OCI-LY7 (cell line): ENCODE data around the gene ADD3. TPM values are rescaled to one million over a fixed set of nuclear protein-coding genes. Genes with fewer than 3 reads are reported as not detected.

Experiments used
- BruUV-seq: library from RNA; stranded (reverse); fragments of 400-500 nt; replicated peaks from 2 replicates; lab custom pipeline; 2021; lab: Mats Ljungman, UMichigan
- CTCF ChIA-PET: fragments of 300-600 bp; sonication (Branson Sonifier 250); formaldehyde crosslinking; loops from one replicate; lab custom pipeline; 2022; ENCODE audit warnings: antibody characterized with exemption; ENCODE audit not compliant: unreplicated experiment; lab: Charles Lee
- POLR2A ChIA-PET: fragments of 300-600 bp; sonication (Branson Sonifier 250); formaldehyde crosslinking; loops from one replicate; lab custom pipeline; 2022; ENCODE audit warnings: antibody characterized with exemption; lab: Charles Lee
- DNase-seq: peaks from one replicate; pipeline ENCODE4 v3.0.0-alpha.2; 2015; ENCODE audit warnings: low spot score
- H2AFZ ChIP-seq: fragments of 200-600 bp; sonication (generic), shearing (Covaris generic); 2 replicates; pipeline ENCODE4 v1.6.1; 2014; ENCODE audit warnings: mild to moderate bottlenecking, antibody characterized with exemption, low read length, moderate library complexity
- H3K27ac ChIP-seq: fragments of 200-600 bp; sonication (generic); 2 replicates; pipeline ENCODE4 v1.5.1; 2014; ENCODE audit warnings: mixed run types, low read depth, mild to moderate bottlenecking, moderate library complexity, low read length, inconsistent platforms; ENCODE audit not compliant: poor library complexity, severe bottlenecking
- H3K36me3 ChIP-seq: fragments of 200-600 bp; sonication (generic); 2 replicates; pipeline ENCODE4 v1.6.1; 2014; ENCODE audit warnings: mild to moderate bottlenecking, antibody characterized with exemption, low read length, moderate library complexity, mixed read lengths; ENCODE audit not compliant: insufficient read depth
- H3K4me1 ChIP-seq: fragments of 200-600 bp; sonication (generic); 2 replicates; pipeline ENCODE4 v1.5.1; 2014; ENCODE audit warnings: mild to moderate bottlenecking, low read length; ENCODE audit not compliant: insufficient read depth, poor library complexity, severe bottlenecking
- H3K4me2 ChIP-seq: fragments of 200-600 bp; sonication (generic); 2 replicates; pipeline ENCODE4 v1.6.1; 2014; ENCODE audit warnings: mild to moderate bottlenecking, low read length
- H3K4me3 ChIP-seq: fragments of 200-600 bp; sonication (generic); 2 replicates; pipeline ENCODE4 v1.5.1; 2014; ENCODE audit warnings: mild to moderate bottlenecking, low read depth, low read length; ENCODE audit not compliant: poor library complexity, severe bottlenecking
- H3K79me2 ChIP-seq: fragments of 200-600 bp; sonication (generic); 2 replicates; pipeline ENCODE4 v1.6.1; 2016; ENCODE audit warnings: low read depth, mild to moderate bottlenecking, low read length, moderate library complexity, mixed read lengths; ENCODE audit not compliant: insufficient read depth
- H3K9me2 ChIP-seq: fragments of 200-600 bp; sonication (generic); 2 replicates; pipeline ENCODE4 v1.6.1; 2016; ENCODE audit warnings: mild to moderate bottlenecking, low read length, mixed read lengths; ENCODE audit not compliant: insufficient read depth
- H3K9me3 ChIP-seq: fragments of 200-600 bp; sonication (generic); 2 replicates; pipeline ENCODE4 v1.6.1; 2014; ENCODE audit warnings: mild to moderate bottlenecking, mixed run types, low read length, mixed read lengths
- H4K20me1 ChIP-seq: fragments of 200-600 bp; sonication (generic); 2 replicates; pipeline ENCODE4 v1.6.1; 2014; ENCODE audit warnings: mild to moderate bottlenecking, antibody characterized with exemption, low read length, moderate library complexity, mixed read lengths; ENCODE audit not compliant: insufficient read depth
- EZH2phosphoT487 ChIP-seq: fragments of 200-600 bp; sonication (generic); IDR thresholded peaks from 2 replicates; pipeline ENCODE4 v1.6.1; 2018; ENCODE audit warnings: low read depth, borderline replicate concordance, mild to moderate bottlenecking, mixed run types, antibody characterized with exemption, low read length, moderate library complexity, mixed read lengths
- intact Hi-C: fragments of 100-400 bp; cut with micrococcal nuclease; formaldehyde crosslinking; loops from one replicate; pipeline ENCODE4 v1.10.0; 2022; ENCODE audit not compliant: unreplicated experiment
- total RNA-seq, 2 experiments: library from RNA; depleted of rRNA in 1 of 2; stranded (reverse); fragments of >200 nt in 1 of 2; shearing (Covaris generic) in 1 of 2; gene quantifications; 2 replicates each; pipeline ENCODE4 v1.2.3, GENCODE V29; 2014 to 2022
- TF ChIP-seq, protein P1 (sequence below): fragments of 200-600 bp; sonication (generic); conservative IDR thresholded peaks from 2 replicates; pipeline ENCODE4 v1.5.1; 2014; ENCODE audit warnings: mild to moderate bottlenecking, antibody characterized with exemption, low read length, moderate library complexity, mixed read lengths

ADD3 gene
- total RNA-seq, 2 experiments from 2014 or later: 75.8 to 89.7 TPM

DNA sequence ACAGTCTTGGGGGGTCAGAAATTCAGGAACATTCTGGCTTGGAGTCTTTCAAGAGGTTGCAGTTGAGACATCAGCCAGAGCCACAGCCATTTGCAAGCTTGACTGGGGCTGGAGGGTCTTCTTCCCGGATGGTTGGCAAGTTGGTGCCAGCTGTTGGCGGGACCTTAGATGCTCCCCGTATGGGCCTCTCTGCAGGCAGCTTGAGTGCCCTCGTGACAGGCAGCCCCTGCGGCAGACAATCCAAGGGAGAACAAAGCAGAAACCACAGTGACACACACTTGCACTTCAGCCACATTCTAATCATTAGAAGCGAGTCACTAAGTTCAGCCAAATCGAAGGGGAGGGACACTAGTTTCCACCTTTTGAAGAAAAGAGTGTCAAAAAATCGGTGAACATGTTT, 140.2 kb downstream of the ADD3 start:
- CTCF ChIA-PET: no interaction called here
- H3K4me3 ChIP-seq: no peak overlapping the region
- no peak overlapping the region for H3K27ac ChIP-seq
- no peaks in the 10 kb centered on the region for H3K36me3 ChIP-seq
- no peaks in the 10 kb centered on the region for H4K20me1 ChIP-seq
- H3K4me1 ChIP-seq: no peaks in the 10 kb centered on the region
- no peaks in the 10 kb centered on the region for H3K9me2 ChIP-seq
- DNase-seq: no peak
- H3K79me2 ChIP-seq: no peaks in the 10 kb centered on the region
- intact Hi-C loops: no loop called here
- no TSS peak for BruUV-seq
- no peak overlapping the region for H3K4me2 ChIP-seq
- H2AFZ ChIP-seq: no peak overlapping the region
- POLR2A ChIA-PET: no interaction called here
- H3K9me3 ChIP-seq: no peaks in the 10 kb centered on the region
- TF ChIP-seq, protein P1, sequence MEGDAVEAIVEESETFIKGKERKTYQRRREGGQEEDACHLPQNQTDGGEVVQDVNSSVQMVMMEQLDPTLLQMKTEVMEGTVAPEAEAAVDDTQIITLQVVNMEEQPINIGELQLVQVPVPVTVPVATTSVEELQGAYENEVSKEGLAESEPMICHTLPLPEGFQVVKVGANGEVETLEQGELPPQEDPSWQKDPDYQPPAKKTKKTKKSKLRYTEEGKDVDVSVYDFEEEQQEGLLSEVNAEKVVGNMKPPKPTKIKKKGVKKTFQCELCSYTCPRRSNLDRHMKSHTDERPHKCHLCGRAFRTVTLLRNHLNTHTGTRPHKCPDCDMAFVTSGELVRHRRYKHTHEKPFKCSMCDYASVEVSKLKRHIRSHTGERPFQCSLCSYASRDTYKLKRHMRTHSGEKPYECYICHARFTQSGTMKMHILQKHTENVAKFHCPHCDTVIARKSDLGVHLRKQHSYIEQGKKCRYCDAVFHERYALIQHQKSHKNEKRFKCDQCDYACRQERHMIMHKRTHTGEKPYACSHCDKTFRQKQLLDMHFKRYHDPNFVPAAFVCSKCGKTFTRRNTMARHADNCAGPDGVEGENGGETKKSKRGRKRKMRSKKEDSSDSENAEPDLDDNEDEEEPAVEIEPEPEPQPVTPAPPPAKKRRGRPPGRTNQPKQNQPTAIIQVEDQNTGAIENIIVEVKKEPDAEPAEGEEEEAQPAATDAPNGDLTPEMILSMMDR: no peak
- TF ChIP-seq EZH2phosphoT487: no peak

DNA sequence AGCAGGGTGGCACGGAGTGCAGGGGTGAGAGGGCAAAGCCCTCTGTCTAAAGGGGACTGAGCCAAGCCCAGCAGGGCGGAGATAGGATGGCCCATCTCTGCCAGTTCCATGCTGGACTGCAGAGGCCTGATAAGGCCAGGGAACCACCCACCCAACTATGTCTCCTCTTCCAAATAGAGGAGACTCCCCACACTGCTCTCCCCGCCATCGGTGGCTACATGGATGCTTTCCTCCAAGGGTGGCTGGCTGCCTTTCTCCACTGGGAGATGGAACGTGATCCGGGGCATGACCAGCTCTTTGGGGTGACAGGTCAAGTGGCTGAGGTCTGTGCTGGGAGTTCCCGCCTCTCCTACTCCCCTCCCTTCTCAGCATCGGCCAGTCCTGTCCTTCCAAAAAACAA, 141.5 kb downstream of the ADD3 start:
- no peaks in the 10 kb centered on the region for H4K20me1 ChIP-seq
- H3K4me3 ChIP-seq: no peak overlapping the region
- DNase-seq: no peak
- peaks cover 4% of the 10 kb centered on the region for H3K4me1 ChIP-seq
- POLR2A ChIA-PET: interaction anchor here (0.6 kb wide), 1 partner anchor 152 kb away, joined by 4 read pairs; no protein-coding TSS in a partner anchor
- H3K36me3 ChIP-seq: no peaks in the 10 kb centered on the region
- H3K79me2 ChIP-seq: no peaks in the 10 kb centered on the region
- CTCF ChIA-PET: no interaction called here
- no peak overlapping the region for H3K27ac ChIP-seq
- no peak overlapping the region for H2AFZ ChIP-seq
- intact Hi-C loops: no loop called here
- no peaks in the 10 kb centered on the region for H3K9me2 ChIP-seq
- BruUV-seq: no TSS peak
- TF ChIP-seq, protein P1: no peak
- no peak for TF ChIP-seq EZH2phosphoT487
- no peak overlapping the region for H3K4me2 ChIP-seq
- no peaks in the 10 kb centered on the region for H3K9me3 ChIP-seq

DNA sequence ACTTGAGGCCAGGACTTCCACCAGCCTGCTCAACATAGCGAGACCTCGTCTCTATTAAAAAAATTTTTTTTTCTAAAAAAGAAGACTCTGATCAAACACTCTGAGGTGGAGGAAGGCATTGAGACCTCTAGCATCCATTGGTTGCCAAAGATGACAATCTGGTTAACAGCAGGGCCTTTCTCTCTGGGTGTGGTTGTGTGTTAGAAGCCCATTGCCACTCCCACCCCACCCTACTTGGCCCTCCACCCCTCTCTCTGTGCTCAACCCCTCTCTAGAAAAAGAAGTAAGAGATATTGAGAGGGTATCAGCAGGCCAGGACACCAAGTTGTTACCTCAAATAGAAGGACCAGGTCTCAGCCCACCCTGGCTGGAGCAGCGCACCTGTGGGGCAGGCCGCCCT, 142.3 kb downstream of the ADD3 start:
- POLR2A ChIA-PET: no interaction called here
- intact Hi-C loops: no loop called here
- Histone ChIP-seq H3K4me3 (no peak overlapping the region), H3K79me2 (no peaks in the 10 kb centered on the region), H2AFZ (no peak overlapping the region), H4K20me1 (no peaks in the 10 kb centered on the region), H3K36me3 (no peaks in the 10 kb centered on the region), H3K27ac (no peak overlapping the region), H3K4me2 (no peak overlapping the region), H3K9me2 (no peaks in the 10 kb centered on the region), H3K9me3 (no peaks in the 10 kb centered on the region), H3K4me1 (peaks cover 4% of the 10 kb centered on the region)
- no peak for DNase-seq
- TF ChIP-seq, protein P1: no peak
- TF ChIP-seq EZH2phosphoT487: no peak
- BruUV-seq: no TSS peak
- CTCF ChIA-PET: no interaction called here
